ENCODE results near the gene SWI5.
"Not testable (repeated sequence)": the region's sequence is repeated elsewhere in the genome, so short reads cannot be mapped to it uniquely, and the experiment has no call there.

Gene SWI5

GRCh38 chr9:128276008-128276573, at the start of gene SWI5:
SWI5 (plus strand) TSS chr9:128276276.
- peak; percentile 84 for DNase-seq (ENCODE audit: low read depth)

- DNase-seq (ENCODE audit: low read depth), result no peak
Measured at GRCh38 chr9:128226412-128226801, 49.7 kb upstream of the SWI5 start.

- DNase-seq (ENCODE audit: low read depth), result not testable (repeated sequence)
Measured at GRCh38 chr9:128230897-128231296, 45.2 kb upstream of the SWI5 start.

GRCh38 chr9:128231638-128232527, 44.2 kb upstream of the SWI5 start:
- no peak for DNase-seq (ENCODE audit: low read depth)

GRCh38 chr9:128232528-128233428, 43.3 kb upstream of the SWI5 start:
- DNase-seq (ENCODE audit: low read depth), result no peak

- no peak for DNase-seq (ENCODE audit: low read depth)
Measured at GRCh38 chr9:128233817-128234406, 42.2 kb upstream of the SWI5 start.

- DNase-seq (ENCODE audit: low read depth), result no peak
Measured at GRCh38 chr9:128242124-128242523, 34.0 kb upstream of the SWI5 start.

GRCh38 chr9:128242828-128243214, 33.3 kb upstream of the SWI5 start:
- DNase-seq (ENCODE audit: low read depth), result no peak

- no peak for DNase-seq (ENCODE audit: low read depth)
Measured at GRCh38 chr9:128243215-128244018, 32.7 kb upstream of the SWI5 start.

GRCh38 chr9:128244091-128244836, 31.8 kb upstream of the SWI5 start:
- DNase-seq (ENCODE audit: low read depth), result no peak

GRCh38 chr9:128244837-128245231, 31.2 kb upstream of the SWI5 start:
- peak; percentile 39 for DNase-seq (ENCODE audit: low read depth)

- DNase-seq (ENCODE audit: low read depth), result no peak
Measured at GRCh38 chr9:128245421-128246151, 30.5 kb upstream of the SWI5 start.

- no peak for DNase-seq (ENCODE audit: low read depth)
Measured at GRCh38 chr9:128246471-128246870, 29.6 kb upstream of the SWI5 start.

- DNase-seq (ENCODE audit: low read depth), result no peak
Measured at GRCh38 chr9:128247226-128247803, 28.8 kb upstream of the SWI5 start.

- DNase-seq (ENCODE audit: low read depth), result no peak
Measured at GRCh38 chr9:128249558-128249907, 26.5 kb upstream of the SWI5 start.

GRCh38 chr9:128249908-128250838, 25.9 kb upstream of the SWI5 start:
- DNase-seq (ENCODE audit: low read depth), result no peak

GRCh38 chr9:128250839-128251731, 25.0 kb upstream of the SWI5 start:
- DNase-seq (ENCODE audit: low read depth), result no peak

- DNase-seq (ENCODE audit: low read depth), result no peak
Measured at GRCh38 chr9:128251732-128252100, 24.4 kb upstream of the SWI5 start.

All from GM04503 (cell line).